Hippocampal formation (tissue), 2 donors: ENCODE data around the gene PACRG.

Experiments
- DNase-seq, 2 donors: peaks; one replicate each; lab custom pipeline; 2025; lab: John Stamatoyannopoulos, UW

Gene PACRG

DNA sequence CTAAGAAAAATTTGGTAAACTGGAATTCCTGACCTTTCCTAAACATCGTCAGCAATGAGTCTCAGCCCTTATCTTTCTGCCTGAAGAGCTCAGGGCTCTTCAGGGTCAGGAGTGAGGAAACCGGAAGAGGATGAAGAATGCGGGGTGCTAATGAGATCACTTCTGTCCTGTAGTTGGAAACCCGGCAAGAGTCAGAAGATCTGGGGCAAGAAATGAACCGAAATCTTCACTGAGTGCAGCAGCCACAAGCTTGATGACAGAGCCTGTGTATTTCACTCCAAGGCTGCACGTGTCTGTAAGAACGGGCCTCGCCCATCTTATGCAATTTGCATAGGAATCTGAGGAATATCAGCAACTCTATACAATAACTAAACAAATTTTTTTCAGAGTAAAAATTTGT is 626.3 kb downstream of the PACRG start:
- no peak for DNase-seq

DNA sequence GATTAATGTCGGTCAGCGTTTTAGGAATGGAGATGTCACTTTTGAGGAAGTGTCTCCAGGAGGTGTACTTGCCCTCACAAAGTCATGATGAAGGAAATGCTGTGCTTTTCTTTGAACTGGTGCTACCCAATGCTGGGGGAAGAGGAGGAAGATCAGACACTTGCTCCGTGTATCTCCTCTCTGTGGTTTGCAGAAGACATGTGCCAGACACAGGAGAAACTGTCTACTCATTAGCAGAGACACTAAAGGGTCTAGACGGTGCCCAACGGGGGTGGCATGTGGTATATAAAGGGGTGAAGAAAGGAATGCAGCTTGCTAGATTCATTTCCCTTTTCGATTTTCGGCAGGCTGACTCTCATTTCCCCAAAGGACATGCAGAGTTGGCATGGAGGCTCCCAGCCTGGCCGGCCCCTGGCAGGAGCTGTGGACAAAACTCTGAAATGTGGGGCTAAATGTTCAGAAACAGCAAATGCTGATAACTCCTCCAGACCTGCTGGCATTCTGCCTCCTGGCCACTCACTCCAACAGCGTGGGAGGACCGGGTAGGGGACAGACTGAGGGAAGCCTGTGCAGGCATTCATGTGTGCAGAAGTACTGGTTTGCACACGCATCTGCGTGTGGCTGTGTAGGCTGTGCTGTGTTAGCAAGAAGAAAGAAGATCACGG is 627.1 kb downstream of the PACRG start:
- peak in 1 of 2 donors; percentile 69 for DNase-seq

DNA sequence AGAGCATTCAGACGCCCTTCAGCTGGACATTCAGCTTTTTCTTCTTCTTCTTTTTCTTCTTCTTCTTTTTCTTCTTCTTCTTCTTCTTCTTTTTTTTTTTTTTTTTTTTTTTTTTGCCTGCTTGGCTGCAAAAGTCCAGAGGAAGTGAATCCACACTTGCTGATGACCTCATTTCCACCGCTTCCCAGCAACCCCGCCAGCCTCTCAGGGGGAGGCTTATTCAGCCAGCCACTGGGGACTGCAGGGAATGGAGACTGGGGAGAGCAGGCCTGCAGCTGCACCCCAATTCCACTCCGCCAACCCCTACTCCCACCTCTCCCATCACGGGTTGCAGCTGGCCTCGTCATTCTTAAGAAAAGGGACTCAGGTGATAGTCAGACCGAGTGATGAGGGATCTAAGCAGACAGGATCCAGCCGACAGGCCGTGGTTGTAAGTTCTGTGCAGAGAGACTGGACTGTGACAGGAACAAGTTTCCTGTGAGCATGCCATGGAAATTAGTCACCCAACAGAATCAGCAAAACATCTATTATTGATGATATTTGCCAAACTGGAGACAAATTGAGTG is 627.7 kb downstream of the PACRG start:
- DNase-seq: peak; percentile 60 to 71

DNA sequence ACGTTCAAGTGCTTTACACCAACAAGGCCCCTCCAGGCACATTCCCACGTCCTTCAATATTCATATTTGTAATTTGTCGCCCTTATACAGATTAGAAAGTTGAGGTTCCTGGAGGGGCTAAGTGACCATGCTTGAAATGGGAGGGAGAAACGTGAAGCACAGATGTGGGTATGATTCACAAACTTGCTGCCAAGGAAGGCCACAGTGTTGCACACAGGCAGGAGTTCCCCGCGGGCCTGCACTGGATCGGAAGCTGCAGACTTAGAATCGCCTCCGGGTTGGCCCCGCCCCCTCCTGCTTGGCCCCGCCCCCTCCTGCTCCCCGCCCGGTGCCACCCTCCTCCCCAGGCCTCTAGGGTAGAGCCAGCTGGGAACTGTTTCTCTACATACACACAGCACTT is 628.5 kb downstream of the PACRG start:
- DNase-seq: peak; percentile 66 to 85

DNA sequence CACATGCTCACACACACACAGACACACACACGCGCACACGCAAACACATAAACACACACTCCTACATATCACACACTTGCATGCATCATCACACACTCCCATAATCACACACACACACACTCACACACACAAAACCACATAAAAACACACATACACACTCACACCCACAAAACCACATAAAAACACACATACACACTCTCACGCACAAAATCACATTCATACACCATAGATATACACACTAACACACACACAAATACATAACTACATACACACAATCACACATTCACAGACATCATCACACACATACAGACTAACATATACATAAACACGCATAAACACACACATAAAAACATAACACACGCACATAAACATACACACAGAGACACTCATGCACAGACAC is 629.0 kb downstream of the PACRG start:
- DNase-seq: no peak

DNA sequence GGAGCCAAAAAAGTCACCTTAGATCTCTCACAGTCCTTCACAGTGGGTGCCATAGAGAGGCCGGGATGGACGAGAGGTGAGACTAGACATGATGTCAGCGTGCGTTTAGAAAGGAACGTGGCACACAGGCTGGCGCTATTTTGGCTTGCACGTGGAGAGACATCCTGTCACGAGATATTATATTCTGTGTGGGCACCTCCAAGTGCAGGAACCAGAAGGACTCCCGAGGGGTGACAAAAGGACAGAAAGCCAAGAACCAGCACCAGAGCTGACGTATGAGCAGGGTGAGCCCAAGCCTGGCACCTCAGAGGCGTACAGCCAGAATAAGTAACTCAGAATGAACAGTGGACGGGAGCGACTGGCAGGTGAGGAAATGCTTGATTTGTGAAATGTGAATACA is 636.9 kb downstream of the PACRG start:
- DNase-seq: no peak
